IPS DF 19.7 (cell line): ENCODE data around the gene TFR2.

Source experiments
- DNase-seq: peaks from one replicate; pipeline ENCODE4 v3.0.0-alpha.2; 2013; ENCODE audit warnings: low read depth, low spot score

TFR2 gene

DNA sequence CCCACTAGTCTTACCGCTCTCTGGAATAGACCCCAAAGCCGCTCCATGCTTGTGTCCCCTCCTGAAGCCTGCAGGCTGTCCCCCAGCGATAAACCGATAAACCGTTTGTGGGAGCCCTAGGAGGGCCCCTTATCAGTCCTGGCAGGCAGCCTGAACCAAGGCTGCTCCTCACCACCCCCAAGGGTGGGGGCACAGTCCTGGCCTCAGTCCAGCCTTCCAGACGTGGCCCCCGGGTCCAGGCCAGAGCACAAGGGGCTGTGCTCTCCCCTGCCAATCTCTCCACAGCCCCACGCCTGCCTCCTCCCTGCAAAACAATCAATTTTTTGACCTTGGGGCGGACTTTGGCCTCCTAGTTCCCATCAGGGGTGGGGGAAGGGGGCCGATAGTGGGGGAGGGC is at the start of gene TFR2:
Gene TFR2, minus strand, starts transcription at position 90 of the 397 bp plus-strand sequence. Its CDS starts 43 bp downstream, at position 47.
- no peak for DNase-seq

DNA sequence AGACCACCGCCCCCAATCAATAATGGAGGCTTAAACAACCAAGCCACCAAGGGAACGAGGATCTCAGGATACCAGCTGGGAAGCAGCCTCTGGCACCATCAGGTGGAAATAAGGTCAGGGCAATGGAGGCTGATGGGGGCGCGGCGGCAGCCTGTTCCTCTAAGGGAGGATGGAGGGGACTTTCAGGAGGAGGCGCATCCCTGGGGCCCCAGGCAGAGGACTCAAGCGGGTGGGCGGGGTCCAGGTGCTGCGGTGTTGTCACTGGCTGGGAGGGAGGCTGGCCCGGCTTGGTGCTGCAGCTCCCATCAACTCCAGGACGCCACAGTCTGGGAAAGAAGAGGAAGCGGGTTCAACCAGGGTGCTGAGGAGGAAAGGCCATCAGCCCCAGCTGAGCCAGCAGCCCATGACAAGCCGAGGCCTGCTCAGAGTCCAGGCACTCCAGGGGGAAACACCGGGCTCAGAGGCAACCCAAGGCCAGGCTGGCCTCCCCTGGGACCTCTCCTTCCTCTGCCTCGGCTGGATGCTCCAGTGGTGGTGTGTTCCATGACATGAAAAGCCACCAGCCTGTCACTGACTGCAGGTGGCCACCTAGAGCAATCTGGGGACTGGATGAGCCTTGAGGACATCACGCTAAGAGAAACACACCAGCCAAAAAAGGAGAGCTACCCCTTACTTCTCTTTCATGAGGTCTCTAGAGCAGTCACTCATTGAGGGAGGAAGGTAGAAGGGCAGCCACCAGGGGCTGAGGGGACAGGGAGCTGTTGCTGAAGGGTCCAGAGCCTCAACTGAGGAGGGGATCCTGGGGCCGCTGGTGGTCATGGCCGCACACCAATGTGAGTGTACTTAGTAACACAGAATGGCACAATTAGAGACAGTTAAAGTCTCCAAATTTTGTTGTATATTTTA is 48.1 kb upstream of the TFR2 start:
- no peak for DNase-seq

DNA sequence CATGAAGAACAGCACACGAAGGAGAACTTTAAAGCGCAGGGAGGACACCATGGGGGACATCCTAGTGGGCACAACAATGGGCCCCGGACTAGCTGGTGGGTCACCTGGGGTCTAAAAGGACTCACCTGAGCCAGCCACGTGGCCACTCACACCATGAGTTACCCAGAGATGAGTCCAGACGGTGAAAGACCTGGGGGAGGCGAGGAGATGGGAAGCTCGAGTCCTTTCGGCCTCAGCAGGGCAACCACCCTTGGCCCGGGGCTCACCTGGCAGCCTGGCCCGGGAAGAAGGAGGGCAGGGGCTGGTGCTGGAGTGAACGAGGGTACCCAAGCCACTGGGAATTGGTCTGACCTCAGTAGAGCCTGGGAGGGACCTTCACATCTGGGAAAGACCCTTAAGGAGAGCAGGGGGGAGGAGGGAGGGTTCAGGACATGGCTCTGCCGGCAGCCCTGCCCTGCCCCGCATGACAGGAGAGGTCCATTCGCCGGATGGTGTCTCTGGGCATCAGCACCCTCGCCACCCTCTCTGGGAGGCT is 47.0 kb upstream of the TFR2 start:
- DNase-seq: no peak

DNA sequence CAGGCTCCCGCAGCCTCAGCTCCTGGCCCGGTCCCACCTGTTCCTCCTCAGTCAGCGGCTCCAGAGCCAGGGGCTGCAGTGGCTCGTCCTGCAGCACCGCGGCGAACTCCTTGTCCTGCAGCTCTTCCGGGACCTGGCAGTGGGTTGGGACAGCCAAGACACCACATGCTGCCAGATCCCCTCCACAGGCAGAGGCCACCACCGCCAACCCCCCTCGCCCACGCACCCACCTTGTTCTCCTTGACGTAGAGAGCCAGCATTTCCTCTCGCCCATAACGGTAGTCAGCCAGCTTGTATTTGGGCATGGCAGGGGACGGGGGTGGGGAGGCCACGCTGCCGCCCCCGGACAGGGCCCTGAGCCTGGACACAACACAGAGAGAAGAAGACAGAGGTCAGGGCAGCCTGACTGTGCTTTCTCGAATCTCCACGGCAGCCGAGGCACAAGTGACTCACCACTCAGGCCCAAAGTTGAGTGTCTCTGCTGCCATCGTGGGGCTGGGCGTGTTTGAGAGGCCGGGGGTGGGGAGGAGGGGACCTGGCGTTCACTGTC is 46.5 kb upstream of the TFR2 start:
- DNase-seq: no peak

DNA sequence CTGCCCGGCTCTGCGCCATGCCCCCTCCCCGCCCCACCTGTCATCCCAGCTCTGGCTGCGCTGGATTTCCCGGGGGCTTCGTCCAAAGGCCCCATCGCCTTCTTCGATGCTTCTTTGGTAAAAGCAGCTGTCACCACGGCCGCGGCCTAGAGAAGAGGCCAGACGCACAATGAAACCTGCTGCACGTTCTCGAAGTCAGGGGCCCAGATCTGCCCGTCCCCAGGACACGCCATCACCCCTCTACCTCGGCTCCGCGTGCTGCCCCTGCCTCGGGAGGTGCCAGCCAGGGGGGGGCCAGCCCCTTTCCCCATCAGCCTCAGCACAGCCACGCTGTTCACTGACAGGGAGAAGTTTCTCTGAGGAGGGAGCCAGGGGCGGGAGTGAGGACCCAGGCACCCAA is 45.9 kb upstream of the TFR2 start:
- no peak for DNase-seq

DNA sequence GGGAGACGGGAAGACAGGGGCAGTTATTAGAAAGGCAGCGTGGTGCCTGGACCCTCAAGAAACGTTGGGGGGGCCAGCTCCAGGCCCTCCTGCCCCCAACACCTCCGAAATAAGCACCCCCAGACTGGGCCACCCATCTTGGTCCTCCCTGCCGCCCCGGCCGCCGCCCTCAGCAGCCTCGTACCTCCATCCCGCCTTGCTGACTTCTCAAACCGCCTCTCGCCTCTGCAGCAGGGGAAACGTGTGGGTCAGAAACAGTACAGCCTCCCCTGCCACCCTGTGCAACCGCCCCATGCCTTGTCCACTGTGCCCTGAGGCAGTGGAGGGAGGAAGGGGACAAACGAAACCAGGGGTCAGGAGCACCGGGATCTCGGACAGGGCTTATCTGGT is 45.5 kb upstream of the TFR2 start:
- DNase-seq: no peak

DNA sequence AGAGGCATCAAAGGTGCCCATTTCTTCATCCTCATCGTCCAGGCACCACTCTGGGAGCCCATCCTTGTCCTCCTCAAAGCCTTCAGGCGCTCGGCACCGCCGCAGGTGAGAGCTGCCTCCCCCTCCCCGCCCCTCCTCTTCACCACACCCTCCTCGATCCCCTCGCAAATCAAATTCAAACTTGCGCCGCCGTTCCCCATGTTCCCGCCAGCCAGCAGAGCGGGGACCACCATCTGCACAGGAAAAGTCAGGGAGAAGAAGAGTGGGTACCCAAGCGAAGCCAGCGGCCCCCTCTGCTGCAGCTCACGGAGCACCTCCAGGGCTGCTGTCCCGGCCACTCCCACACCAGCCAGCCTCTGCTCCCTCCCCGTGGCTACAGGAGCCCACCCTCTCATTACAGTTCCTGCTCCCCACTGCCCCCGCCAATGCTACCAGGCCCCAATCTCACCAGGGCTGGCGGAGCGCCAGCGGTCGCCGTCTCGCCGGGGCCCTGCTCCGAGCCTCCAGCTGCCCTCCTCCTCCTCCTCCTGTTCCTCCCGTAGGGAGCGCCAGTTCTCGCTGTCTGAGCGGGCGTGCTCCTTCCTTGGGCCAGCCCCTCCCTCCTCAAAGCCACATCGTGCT is 45.0 kb upstream of the TFR2 start:
- no peak for DNase-seq

DNA sequence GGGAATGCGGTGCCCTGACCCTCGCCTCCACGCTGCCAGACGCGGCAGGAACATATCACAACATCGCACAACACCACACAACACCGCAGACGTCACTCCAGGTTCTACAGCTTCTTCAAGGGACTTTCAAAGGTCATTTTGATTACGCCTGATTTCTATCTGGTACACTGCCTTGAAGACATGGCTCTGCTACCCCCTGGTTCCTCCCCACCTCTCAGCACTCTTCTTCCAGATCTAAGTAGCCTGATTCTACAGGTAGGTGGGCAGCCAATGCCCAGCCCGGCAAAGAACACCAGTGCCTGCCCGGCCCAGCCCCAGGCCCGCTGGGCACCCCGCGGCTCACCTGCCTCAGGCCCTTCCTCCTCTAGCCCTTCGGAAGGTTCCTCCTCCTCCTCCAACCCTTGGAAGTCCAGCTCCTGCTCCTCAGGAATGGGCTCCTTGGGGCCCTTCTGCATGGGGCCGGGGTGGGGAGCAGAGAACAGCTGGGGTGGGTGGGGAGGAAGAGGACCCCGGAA is 44.3 kb upstream of the TFR2 start:
- DNase-seq: no peak

DNA sequence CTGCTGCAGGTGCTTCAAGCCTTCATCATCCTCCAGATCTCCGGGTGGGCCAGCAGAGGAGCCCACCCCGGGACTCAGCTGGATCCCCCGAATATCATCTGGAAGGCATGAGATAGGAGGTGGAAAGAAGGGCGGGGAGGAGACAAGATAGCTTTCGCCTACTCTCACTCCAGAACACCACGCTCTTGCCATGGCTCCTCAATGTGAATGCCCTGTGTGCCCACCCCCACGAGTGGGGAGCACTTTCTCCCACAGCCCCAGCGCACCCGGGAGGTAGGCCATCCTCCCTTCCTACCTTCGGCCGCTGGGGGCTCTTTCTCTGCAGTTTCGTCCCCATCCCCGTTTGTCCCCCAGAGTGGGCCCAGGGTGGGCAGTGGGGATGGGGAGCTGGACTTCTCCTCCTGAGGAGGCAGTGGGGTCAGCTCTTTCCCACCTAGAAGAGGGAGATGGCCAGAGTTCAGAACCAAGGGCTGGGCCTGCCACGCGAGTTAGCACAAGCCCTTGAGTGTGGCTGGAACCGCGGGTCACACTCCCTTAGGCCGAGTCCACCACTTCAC is 43.8 kb upstream of the TFR2 start:
- no peak for DNase-seq

DNA sequence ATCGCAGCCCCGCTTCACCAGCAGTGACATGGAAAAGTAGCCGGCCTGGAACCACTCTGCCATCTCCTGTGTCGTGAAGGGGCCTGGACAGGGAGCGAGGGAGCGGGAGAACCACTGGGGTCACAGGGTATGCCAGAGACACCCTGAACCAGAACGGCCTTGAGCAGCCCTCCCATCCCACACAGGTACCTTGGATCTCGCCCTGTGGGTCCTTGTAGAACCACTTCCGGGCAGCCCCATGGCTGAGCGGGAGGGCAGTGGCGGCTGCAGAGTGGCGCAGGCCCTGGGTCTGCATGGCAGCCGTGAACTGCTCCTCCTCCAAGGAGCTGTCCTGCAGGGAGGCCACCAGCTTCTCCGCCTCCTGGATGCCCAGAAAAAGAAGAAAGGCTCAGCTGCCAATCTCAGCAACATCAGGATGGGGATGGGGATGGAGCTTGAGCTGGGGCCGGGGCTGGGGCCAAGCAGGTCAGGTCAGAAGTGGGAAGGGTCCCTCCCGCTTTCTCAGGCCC is 43.2 kb upstream of the TFR2 start:
- no peak for DNase-seq

DNA sequence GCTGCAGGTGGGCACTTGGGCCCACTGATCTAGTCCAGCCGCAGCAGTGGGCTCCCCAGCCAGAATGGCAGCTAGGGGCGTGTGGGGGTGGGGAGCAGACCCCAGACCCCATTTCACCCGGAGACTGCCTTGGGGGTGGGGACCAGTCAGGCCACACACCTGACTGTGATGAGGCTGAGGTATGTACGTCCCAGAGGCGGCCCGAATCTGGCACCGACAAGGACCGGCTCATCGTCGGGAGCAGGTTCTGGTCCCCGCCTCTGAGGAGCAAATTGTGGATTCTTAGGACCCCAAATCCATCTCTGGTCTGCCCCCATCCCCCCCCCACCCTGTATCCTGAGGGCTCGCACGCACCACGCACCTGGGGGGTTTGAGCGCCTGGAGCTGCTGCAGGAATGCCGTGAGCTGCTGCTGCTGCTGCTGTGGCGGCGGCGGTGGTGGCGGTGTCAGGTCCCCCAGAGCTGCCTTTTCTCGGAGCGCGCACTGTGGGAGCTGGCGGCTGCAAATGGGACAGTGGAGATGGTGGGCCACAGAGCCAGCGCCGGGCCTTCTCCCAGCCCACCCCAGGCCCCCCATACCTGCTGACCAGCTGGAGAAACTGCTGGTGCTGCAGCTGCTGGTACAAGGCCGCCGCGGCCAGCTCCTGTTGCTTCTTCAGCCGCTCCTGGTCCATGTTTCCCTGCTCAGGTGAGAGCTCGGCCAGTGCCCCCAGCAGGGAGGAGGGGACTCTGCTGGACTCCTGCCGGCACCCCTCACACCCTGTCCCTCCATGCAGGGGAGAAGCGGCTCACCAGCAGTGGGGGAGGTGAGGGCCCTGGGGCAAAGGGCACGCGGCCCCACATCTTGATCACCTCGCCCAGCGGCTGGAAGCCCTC is 42.5 kb upstream of the TFR2 start:
- no peak for DNase-seq

DNA sequence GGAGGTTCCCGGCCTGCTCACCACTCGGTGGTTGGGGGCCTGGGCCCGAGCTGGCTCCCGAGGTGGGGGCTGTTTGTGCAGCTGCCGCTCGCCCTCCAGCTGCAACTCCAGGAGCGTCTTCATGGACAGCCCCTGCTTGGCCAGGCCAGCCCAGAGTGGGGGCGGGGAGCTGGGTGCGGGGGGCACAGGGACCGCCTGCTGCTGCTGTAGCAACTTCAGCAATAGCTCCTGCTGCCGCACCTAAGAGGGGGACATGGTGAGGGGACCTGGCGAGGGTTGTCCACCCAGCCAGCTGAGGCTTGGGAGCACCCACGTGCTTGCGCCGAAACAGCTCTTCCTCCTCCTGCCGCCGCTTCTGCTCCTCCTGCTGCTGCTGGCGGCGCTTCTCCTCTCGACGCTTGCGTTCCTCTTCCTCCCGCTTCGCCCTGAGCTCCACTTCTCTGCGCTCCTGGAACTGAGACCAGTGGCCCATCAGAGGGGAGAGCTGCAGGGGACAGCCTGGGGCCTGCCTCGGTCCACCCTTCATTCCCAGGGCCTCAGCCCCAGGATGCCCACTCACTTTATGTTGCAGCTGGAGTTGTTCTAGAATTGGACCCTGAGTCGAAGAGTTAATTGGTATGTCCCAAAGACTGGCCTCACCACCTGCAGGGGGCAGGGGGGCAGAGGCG is 41.8 kb upstream of the TFR2 start:
- no peak for DNase-seq

DNA sequence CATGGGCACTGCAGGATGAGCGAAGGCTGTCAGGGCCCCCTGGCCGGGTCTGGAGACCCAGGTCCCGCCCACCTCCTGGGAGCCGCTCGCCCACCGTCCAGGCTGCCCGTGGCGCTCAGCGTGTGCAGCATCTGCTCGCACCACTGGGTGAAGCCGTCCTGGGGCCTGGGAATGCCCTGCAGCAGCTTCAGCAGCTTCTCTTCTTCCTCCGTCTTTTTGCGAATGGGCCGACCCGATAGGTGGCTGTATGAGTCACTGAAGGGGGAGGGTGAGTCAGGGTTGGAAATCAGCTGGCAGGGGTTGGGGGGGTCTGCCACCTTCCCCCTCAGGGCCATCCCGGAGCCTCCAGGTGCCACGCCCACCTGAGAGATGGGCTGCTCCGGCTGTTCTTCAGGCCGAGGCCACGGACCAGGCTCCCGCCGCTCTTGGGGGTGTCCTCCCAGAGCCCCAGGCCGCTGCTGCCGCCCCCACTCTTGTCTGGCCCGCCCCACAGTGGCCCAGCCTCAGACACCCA is 40.9 kb upstream of the TFR2 start:
- no peak for DNase-seq

DNA sequence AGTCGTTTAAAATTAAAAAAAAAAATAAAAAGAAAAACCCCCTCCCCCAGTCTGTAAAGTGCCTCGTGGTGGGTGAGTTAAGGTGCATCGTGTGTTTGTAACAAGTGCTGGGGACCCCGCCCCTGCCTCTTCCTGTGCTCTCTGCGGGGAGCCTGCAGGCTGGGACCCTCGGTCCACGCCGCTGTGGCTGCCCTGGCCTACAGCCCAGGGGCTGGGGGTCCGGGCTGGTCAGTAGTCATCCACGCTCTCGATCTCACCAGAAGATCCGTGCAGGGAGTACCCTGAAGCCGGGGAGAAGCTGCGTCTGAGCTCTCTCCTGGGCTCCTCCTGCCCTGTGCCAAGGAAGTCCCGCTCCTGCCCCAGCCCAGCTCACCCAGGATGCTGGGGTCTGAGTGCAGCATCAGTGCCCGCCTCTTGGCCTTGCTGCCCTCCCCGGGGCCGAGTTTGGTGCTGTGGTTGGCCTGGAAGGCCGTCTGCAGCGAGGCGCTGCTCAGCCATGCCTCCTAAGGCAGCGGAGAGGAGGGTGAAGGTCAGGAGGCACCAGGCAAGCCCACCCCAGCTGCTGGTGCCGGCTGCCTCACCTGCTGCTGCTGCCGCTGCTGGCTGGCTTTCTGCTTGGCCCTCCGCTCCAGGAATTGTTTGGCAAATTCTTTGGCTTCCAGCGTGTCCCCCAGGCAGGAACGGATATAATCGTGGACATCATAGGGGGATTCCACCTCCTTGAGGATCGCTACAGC is 40.3 kb upstream of the TFR2 start:
- DNase-seq: no peak

DNA sequence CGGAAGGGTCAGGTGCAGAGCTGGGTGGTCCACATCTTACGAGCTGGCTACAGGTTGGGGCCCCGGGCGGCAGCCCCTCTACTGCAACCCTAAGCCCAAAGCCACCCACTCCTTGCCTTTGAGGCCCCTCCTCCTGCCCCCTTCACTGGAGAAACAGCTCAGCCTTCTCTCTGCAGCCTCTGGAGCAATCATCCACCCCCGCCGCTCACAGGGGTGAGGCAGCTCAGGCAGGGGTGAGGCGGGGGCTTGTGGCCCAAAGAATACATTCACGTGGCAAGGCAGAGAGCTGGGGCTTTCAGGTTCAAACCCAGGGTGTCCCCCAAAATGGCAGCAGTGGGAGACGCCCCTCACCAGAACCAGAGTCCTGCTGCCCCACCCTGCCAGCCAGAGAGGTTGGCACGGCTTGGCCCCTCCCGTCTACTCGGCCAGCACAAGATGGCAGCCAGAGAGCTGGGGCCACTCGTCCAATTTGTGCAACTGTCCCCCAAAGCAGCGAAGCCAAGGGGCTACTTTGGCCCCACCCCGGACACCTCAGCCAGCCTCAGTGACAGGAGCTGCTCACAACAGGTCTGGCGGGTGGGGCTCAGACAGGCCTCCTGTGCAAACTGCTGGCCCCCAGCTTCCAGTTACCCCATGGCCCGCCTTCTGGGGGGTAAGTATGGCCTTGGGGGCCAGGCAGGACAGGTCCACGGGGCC is 39.4 kb upstream of the TFR2 start:
- no peak for DNase-seq

DNA sequence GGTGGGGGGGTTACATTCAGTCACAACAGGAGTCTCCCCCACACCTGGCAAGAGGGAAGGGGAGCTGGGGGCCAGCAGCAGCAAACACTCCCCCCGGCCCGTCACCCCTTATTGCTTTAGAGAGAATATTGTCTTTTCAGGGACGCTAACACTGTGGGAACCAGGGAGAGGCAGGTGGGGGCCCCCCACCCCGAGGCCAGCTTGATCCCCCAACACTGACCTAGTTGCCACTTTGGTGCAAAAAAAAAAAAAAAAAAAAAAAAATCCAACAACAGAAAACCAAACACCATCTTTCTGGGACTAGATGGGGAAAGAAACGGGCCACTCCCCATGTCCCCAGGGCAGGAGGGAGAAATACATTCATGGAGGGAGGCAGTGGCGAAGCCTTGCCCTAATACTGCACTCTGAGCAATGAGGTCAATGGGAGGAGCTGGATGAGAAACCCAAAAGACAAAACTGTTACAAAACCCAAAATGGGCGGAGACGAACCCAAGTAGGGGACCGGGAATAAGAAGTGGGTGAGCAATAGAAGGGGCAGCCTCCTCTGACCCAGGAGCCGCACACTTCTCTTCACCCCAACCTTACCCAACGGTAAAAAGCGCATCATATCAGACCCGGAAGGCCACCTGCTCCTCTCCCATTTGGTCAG is 38.7 kb upstream of the TFR2 start:
- no peak for DNase-seq

DNA sequence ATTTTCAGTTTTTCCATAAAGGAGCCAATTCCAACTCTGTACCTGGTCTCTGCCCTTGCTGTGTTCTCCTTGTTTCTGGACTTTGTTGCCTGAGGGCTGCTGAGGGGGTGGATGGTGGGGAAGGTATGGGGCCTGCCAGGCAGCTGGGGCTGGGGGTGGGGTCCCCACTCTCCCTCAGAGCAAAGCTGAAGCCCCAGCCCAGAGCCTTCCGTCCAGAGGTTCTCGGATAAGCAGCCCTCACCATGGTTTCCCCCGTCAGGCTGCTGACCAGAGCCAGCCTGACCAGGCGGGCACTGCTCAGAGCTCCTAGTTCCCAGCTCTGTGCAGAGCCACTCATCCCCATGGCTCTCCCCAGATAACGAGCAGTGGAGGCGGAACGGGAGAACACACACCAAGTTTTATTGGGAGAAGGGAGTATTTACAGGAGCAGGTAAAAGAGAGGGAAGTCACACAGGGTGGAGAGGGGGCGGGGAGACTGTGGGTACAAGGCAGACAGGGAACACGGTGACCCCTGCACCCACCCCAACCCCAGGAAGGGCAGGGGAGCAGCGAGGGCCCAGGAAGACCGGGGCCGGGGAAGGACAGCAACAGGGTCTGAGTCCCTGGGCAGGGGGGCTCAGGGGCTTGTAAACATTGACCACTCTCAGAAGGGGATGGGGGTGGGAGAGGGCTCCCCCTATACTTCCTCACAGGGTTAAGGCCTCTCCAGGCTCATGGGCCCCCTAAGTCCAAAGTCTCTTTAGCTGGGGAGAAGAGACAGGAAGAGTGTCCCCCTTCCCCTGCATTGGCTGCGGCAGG is 38.0 kb upstream of the TFR2 start:
- no peak for DNase-seq
